Measurements from ENCODE around the gene TTL. TPM values are rescaled to one million over a fixed set of nuclear protein-coding genes. Genes with fewer than 3 reads are reported as not detected.

TTL gene
- total RNA-seq, 1 donor from 2014 or later = 58.6 TPM

DNA sequence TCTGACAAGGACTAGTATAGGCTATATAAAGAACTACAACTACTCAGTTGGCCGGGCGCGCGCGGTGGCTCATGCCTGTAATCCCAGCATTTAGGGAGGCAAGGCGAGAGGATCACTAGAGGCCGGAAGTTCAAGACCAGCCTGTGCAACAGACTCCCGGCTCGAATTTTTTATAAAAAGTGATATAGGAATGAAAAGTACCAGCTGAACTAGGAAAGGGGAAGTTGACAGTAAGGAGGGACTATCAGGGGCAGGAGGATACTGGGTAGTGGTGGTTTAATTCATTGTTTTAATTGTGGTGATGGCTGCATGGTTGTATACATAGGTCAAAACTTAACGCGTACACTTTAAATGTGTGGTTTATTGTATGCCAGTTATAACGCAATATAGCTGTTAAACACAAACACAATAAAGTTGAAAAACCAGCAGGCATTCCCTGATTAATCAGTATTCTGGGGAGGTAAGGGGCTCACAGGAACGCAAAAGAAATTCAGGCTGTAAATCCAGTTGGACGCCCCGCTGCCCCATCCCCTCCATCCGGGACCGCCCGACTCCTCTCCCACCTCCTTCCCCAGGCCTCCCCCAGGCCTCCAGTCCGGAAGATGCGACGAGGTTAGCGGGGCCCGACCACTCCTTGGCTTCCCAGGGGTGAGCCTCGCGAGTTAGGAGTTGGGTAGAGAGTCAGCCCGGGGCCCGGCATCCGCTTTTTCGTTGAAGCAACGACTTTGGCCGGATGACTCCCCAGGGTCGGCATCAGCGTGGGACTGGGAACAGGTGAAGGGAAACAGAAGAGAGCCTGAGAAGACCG lies 59.6 kb downstream of the TTL start:
- H3K36me3 Mint-ChIP-seq = no peaks in the 10 kb centered on the region
- TF ChIP-seq, protein P1, sequence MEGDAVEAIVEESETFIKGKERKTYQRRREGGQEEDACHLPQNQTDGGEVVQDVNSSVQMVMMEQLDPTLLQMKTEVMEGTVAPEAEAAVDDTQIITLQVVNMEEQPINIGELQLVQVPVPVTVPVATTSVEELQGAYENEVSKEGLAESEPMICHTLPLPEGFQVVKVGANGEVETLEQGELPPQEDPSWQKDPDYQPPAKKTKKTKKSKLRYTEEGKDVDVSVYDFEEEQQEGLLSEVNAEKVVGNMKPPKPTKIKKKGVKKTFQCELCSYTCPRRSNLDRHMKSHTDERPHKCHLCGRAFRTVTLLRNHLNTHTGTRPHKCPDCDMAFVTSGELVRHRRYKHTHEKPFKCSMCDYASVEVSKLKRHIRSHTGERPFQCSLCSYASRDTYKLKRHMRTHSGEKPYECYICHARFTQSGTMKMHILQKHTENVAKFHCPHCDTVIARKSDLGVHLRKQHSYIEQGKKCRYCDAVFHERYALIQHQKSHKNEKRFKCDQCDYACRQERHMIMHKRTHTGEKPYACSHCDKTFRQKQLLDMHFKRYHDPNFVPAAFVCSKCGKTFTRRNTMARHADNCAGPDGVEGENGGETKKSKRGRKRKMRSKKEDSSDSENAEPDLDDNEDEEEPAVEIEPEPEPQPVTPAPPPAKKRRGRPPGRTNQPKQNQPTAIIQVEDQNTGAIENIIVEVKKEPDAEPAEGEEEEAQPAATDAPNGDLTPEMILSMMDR (conservative IDR thresholded peaks at IDR 0.05) = no peak
- peak; percentile 81 for DNase-seq (ENCODE audit: extremely low spot score, unreplicated experiment)
- no peaks in the 10 kb centered on the region for H3K4me1 Mint-ChIP-seq (ENCODE audit: unreplicated experiment)
- no peak overlapping the region for H3K27ac Mint-ChIP-seq
- H3K4me3 Mint-ChIP-seq = no peak overlapping the region
- H3K9me3 Mint-ChIP-seq = no peaks in the 10 kb centered on the region
- no peaks in the 10 kb centered on the region for H3K27me3 Mint-ChIP-seq

DNA sequence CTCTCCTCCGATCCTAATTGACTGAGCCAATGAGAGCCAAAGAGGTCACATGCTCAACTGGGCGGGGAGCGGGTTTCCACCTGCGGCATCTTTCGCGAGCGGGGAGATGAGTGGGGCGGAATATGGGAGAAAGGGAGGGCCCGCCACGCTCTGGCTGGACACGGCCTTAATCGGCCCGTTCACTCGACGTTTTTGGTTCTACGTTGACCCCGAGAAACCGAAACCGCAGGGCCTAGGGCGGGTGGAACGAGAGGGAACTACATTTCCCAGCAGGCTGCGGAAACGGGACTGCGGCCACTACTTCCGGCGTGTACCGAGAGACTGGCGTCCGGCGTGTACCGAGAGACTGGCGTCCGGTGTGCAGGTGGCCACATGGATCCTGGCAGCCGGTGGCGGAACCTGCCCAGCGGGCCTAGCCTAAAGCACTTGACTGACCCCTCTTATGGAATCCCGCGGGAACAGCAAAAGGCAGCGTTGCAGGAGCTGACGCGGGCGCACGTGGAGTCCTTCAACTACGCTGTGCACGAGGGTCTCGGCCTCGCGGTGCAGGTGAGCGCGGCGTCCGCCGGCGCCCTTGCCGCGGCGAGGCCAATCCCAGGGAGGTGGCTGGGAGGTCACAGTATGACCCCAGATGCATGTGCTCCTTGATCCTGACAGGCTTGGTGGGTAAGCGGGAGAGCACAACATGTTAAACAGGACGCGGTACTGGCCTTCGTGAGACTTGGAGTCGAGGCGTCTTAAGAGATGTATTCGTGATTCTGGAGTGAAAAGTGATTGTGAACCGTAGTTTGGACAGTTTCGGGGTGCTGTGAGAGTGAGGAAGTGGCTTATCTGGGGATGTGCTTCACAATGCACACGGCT lies 60.4 kb downstream of the TTL start, which contains the start of gene POLR1B:
Gene POLR1B (plus strand): TSS at position 343 of the 861 bp plus-strand sequence. CDS start 30 bp downstream, at position 373.
- TF ChIP-seq, protein P1 (conservative IDR thresholded peaks at IDR 0.05) = no peak
- H3K36me3 Mint-ChIP-seq = peaks cover 3% of the 10 kb centered on the region
- H3K27me3 Mint-ChIP-seq = no peaks in the 10 kb centered on the region
- peak; percentile 80 for DNase-seq (ENCODE audit: extremely low spot score, unreplicated experiment)
- H3K27ac Mint-ChIP-seq = no peak within 1 kb of the TSS
- no peak within 1 kb of the TSS for H3K4me3 Mint-ChIP-seq
- H3K9me3 Mint-ChIP-seq = no peaks in the 10 kb centered on the region
- H3K4me1 Mint-ChIP-seq (ENCODE audit: unreplicated experiment) = no peaks in the 10 kb centered on the region

DNA sequence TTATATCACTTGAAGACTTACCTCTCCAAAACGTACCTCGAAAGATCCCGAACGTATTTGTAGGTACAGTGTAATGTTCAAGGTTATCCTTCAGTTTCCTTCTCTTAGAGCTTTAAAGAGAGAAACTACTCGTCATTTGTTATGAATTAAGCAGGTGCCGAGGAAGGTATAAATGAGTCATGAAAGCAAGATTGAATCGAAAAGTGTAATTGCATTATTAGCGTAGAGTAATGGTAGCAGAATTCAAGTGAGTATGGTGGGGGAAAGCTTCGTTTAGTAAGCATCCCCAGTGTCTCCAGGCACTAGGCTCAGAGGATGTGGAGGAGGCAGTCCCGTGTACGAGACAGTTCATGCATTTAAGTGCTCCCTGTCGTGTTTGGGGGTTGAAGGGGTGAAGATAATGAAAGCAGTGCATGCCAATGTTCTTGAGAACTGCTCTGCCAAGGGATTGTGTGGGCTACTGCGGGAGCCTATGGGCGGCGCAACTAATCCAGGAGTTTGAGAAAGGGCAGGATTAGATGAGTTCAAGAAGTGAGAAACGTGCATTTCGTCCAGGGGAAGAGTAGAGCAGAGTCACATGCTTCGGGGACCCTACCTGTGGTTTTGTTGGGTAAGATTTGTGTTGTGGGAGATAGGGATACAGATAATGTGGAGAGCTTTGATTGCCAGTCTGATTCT lies 61.2 kb downstream of the TTL start:
- TF ChIP-seq, protein P1 (conservative IDR thresholded peaks at IDR 0.05) = no peak
- Mint-ChIP-seq H3K27ac (no peak overlapping the region), H3K9me3 (no peaks in the 10 kb centered on the region), H3K4me1 (ENCODE audit: unreplicated experiment) (no peaks in the 10 kb centered on the region), H3K36me3 (peaks cover 4% of the 10 kb centered on the region), H3K4me3 (no peak overlapping the region), H3K27me3 (no peaks in the 10 kb centered on the region)
- DNase-seq (ENCODE audit: extremely low spot score, unreplicated experiment) = no peak

DNA sequence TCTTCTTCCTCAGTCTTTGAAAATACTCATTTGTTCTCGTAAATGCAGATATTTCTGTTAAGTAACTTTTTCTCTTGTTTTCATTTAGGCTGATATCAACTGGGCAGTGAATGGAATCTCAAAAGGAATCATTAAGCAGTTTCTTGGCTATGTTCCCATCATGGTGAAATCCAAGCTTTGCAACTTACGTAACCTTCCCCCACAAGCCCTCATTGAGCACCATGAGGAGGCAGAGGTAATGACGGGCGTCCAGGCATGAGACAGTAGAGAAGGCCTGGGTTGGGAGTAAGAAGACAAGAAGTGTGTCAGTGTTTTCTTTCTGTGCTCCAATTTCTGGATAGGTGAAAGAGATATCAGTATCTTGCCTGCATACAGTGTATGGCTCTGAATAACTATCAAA lies 65.4 kb downstream of the TTL start:
- H3K4me3 Mint-ChIP-seq = no peak overlapping the region
- peaks cover 16% of the 10 kb centered on the region for H3K36me3 Mint-ChIP-seq
- no peak overlapping the region for H3K27ac Mint-ChIP-seq

DNA sequence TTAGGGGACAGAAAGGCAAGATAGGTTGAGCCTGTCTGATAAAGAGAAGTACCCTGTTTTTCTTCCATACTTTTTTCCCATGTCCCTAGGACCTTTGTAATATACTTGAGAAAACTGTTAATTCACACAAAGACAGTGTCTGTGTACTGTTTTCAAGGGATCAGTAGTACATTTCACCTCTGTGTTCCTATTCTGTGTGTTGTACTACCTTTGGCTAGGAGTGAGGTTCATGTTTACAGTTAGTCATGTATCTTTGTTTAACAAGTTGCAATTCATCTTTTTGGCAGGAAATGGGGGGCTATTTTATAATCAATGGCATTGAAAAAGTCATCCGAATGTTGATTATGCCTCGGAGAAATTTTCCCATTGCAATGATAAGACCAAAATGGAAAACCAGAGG lies 67.0 kb downstream of the TTL start:
- Mint-ChIP-seq H3K4me1 (ENCODE audit: unreplicated experiment) (no peaks in the 10 kb centered on the region), H3K27me3 (no peaks in the 10 kb centered on the region), H3K36me3 (peaks cover 26% of the 10 kb centered on the region), H3K4me3 (no peak overlapping the region), H3K9me3 (no peaks in the 10 kb centered on the region), H3K27ac (no peak overlapping the region)
- DNase-seq (ENCODE audit: extremely low spot score, unreplicated experiment) = no peak
- TF ChIP-seq, protein P1 (conservative IDR thresholded peaks at IDR 0.05) = no peak

More for the DNA sequence above, 65.4 kb downstream of the TTL start:
- TF ChIP-seq, protein P1 (conservative IDR thresholded peaks at IDR 0.05) = no peak
- no peaks in the 10 kb centered on the region for H3K27me3 Mint-ChIP-seq
- no peaks in the 10 kb centered on the region for H3K9me3 Mint-ChIP-seq
- H3K4me1 Mint-ChIP-seq (ENCODE audit: unreplicated experiment) = no peaks in the 10 kb centered on the region
- no peak for DNase-seq (ENCODE audit: extremely low spot score, unreplicated experiment)
